ELF-1 (cell line): Measurements from ENCODE around the gene ANKRD55.
"Not testable (repeated sequence)": the region's sequence is repeated elsewhere in the genome, so short reads cannot be mapped to it uniquely, and the experiment has no call there.

Source experiments
- DNase-seq: peaks from one replicate; pipeline ENCODE4 v3.0.0-alpha.2; 2016; ENCODE audit warnings: low read depth, low spot score

The ANKRD55 gene

GRCh38 chr5:56168066-56168478 is 65.1 kb downstream of the ANKRD55 start:
- no peak for DNase-seq

GRCh38 chr5:56167519-56167918 is 65.6 kb downstream of the ANKRD55 start:
- no peak for DNase-seq

GRCh38 chr5:56166671-56167385 is 66.3 kb downstream of the ANKRD55 start:
- no peak for DNase-seq

- DNase-seq: no peak
These were observed 68.8 kb downstream of the ANKRD55 start for GRCh38 chr5:56164376-56164775.

GRCh38 chr5:56161927-56162326 is 71.2 kb downstream of the ANKRD55 start:
- DNase-seq: peak; percentile 35

GRCh38 chr5:56161439-56161823 is 71.7 kb downstream of the ANKRD55 start:
- no peak for DNase-seq

- DNase-seq: peak; percentile 40
These were observed 72.2 kb downstream of the ANKRD55 start for GRCh38 chr5:56160723-56161438.

- DNase-seq: no peak
These were observed 73.6 kb downstream of the ANKRD55 start for GRCh38 chr5:56159521-56159947.

- DNase-seq: no peak
These were observed 74.7 kb downstream of the ANKRD55 start for GRCh38 chr5:56158331-56158960.

GRCh38 chr5:56157191-56157621 is 75.9 kb downstream of the ANKRD55 start:
- peak; percentile 80 for DNase-seq

GRCh38 chr5:56156585-56157190 is 76.4 kb downstream of the ANKRD55 start:
- peak; percentile 63 for DNase-seq

- no peak for DNase-seq
These were observed 77.0 kb downstream of the ANKRD55 start for GRCh38 chr5:56155992-56156584.

- DNase-seq: peak; percentile 18
These were observed 78.2 kb downstream of the ANKRD55 start for GRCh38 chr5:56154732-56155484.

- DNase-seq: no peak
These were observed 80.7 kb downstream of the ANKRD55 start for GRCh38 chr5:56152437-56152836.

- not testable (repeated sequence) for DNase-seq
These were observed 82.4 kb downstream of the ANKRD55 start for GRCh38 chr5:56150756-56151155.

- DNase-seq: no peak
These were observed 84.6 kb downstream of the ANKRD55 start for GRCh38 chr5:56148453-56148971.

- DNase-seq: no peak
These were observed 85.4 kb downstream of the ANKRD55 start for GRCh38 chr5:56147659-56148230.

- no peak for DNase-seq
These were observed 86.0 kb downstream of the ANKRD55 start for GRCh38 chr5:56147106-56147505.

- DNase-seq: no peak
These were observed 86.5 kb downstream of the ANKRD55 start for GRCh38 chr5:56146674-56147073.

GRCh38 chr5:56145511-56145910 is 87.6 kb downstream of the ANKRD55 start:
- no peak for DNase-seq
